ENCODE data around the gene ATXN1. TPM values are rescaled to one million over a fixed set of nuclear protein-coding genes. Genes with fewer than 3 reads are reported as not detected.

Gene ATXN1
- total and polyA plus RNA-seq, 2 of the 8 experiments (the other 6 are each of a cell fraction or from before 2014, with no cell fraction given) = 1.6 to 4.0 TPM

DNA sequence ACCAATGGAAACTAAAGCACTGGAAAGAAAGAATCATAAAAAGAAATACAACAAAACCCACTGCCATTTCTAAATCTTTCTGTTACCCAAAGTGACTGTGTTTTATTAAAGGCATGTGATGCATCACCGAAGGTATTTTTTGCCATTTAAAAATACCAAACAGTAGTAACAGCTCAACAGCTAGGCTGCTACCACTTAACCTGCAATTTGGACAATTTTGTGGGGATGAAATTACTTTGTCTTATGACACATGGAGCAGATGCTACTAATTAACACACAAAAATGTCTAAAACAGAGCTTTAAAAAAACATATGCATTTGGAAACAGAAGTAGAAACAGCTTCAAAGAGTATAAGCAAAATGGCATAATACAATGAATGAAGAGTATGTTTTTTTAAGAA is 97.4 kb downstream of the ATXN1 start (continued):
- no peak for TF ChIP-seq SIN3A (conservative IDR thresholded peaks at IDR 0.05 in 1 of 2, IDR thresholded peaks at IDR 0.05 in 1 of 2; ENCODE audit: low read depth in 1 of 2, low read length in 2 of 2)
- no peak for TF ChIP-seq CHD1 (IDR thresholded peaks at IDR 0.05; ENCODE audit: low read depth, low read length)
- no peak for TF ChIP-seq BRCA1 (IDR thresholded peaks at IDR 0.05; ENCODE audit: low read depth, low read length)
- no peak for TF ChIP-seq POU5F1 (IDR thresholded peaks at IDR 0.05; ENCODE audit: low read depth, low read length)
- no peak for TF ChIP-seq GTF2F1 (IDR thresholded peaks at IDR 0.05; ENCODE audit: borderline replicate concordance, low read depth, low read length)
- no peak for TF ChIP-seq SP2 (IDR thresholded peaks at IDR 0.05; ENCODE audit: low read length)
- TF ChIP-seq CREB1 (IDR thresholded peaks at IDR 0.05) = no peak
- no peak for TF ChIP-seq MAFK (IDR thresholded peaks at IDR 0.05; ENCODE audit: low read depth, low read length)
- no peak for TF ChIP-seq SIX5 (IDR thresholded peaks at IDR 0.05; ENCODE audit: low read depth, low read length)
- TF ChIP-seq ZNF274 (IDR thresholded peaks at IDR 0.05; ENCODE audit: borderline replicate concordance, extremely low read depth, low read length) = no peak
